ENCODE measurements around the gene HOXA3.

GRCh38 chr7:27095897-27096767 lies 56.3 kb downstream of the HOXA3 start, which contains the start of gene HOXA1:
- TF ChIP-seq TCF7L2 (IDR thresholded peaks at IDR 0.05; ENCODE audit: low read depth, low read length) (peak; percentile 69), CTCF (IDR thresholded peaks at IDR 0.05) (no peak; the same call in 1 of the 2 replicates), REST (IDR thresholded peaks at IDR 0.05; ENCODE audit: insufficient read depth in 1 of 2, low read depth in 2 of 2, low read length in 1 of 2) (no peak), POLR2AphosphoS5 (IDR thresholded peaks at IDR 0.05; ENCODE audit: low read depth, low read length) (peak; percentile 71)
